HFFc6 (cell line): ENCODE measurements around the gene ACTR6. TPM values are rescaled to one million over a fixed set of nuclear protein-coding genes. Genes with fewer than 3 reads are reported as not detected.

Experiments used
- DNase-seq: peaks from one replicate; pipeline ENCODE4 v3.0.0-alpha.2; 2018
- H3K27ac Mint-ChIP-seq: 2 replicates; pipeline ENCODE4 v1.8.0; 2020; ENCODE audit warnings: mild to moderate bottlenecking, mixed read lengths
- H3K27me3 Mint-ChIP-seq: 2 replicates; pipeline ENCODE4 v1.8.0; 2021; ENCODE audit warnings: mild to moderate bottlenecking, moderate library complexity, mixed read lengths; ENCODE audit not compliant: insufficient read depth
- H3K36me3 Mint-ChIP-seq: 2 replicates; pipeline ENCODE4 v1.8.0; 2021; ENCODE audit warnings: low read depth, mixed read lengths
- H3K4me1 Mint-ChIP-seq: 2 replicates; pipeline ENCODE4 v1.8.0; 2020; ENCODE audit warnings: low read depth, mixed read lengths
- H3K4me3 Mint-ChIP-seq: 2 replicates; pipeline ENCODE4 v1.8.0; 2020; ENCODE audit warnings: mild to moderate bottlenecking, moderate library complexity, mixed read lengths
- H3K9me3 Mint-ChIP-seq: 2 replicates; pipeline ENCODE4 v1.8.0; 2020; ENCODE audit warnings: mild to moderate bottlenecking, mixed read lengths
- total RNA-seq, 6 experiments: library from RNA; stranded (reverse); fragmentation: NEBNext Ultra II Directional; extraction: Animal tissue kit (Norgen Biotek cat#: 25700); gene quantifications; 2 replicates in 1 of 6; 3 replicates in 5 of 6; pipeline ENCODE4 v1.2.3, GENCODE V29; 2021
- TF ChIP-seq, protein P1 (sequence below): fragments of 200-600 bp; sonication (generic); IDR thresholded peaks from 2 replicates; pipeline ENCODE4 v1.5.0; 2021; ENCODE audit warnings: antibody characterized with exemption, mild to moderate bottlenecking

ACTR6 gene
- total RNA-seq, 6 experiments from 2014 or later: 23.2 to 29.2 (median 24.9) TPM

DNA sequence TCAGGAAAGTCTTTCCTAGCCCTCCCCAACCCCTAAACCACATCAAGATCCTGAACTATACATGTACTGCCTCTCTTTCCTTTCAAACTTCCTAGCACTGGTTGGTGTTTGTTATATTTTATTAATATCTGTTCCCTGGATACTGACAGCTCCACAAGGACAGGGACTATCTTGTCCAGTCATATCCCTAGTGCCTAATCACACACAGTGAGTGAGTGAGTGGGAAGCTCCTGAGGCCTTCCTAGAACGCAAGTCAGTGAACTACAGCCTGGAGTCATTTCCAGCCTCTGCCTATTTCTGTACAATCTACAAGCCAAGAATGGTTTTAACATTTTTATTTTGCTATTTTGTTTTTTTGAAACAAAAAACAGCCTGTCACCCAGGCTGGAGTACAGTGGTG lies 7.5 kb upstream of the ACTR6 start:
- Mint-ChIP-seq H3K4me3 (no peak overlapping the region), H3K4me1 (no peaks in the 10 kb centered on the region), H3K27ac (no peak overlapping the region), H3K9me3 (no peaks in the 10 kb centered on the region), H3K27me3 (no peaks in the 10 kb centered on the region; the same call in 1 of the 2 replicates), H3K36me3 (peaks cover 7% of the 10 kb centered on the region; the same call in 1 of the 2 replicates)
- no peak for DNase-seq
- TF ChIP-seq, protein P1, sequence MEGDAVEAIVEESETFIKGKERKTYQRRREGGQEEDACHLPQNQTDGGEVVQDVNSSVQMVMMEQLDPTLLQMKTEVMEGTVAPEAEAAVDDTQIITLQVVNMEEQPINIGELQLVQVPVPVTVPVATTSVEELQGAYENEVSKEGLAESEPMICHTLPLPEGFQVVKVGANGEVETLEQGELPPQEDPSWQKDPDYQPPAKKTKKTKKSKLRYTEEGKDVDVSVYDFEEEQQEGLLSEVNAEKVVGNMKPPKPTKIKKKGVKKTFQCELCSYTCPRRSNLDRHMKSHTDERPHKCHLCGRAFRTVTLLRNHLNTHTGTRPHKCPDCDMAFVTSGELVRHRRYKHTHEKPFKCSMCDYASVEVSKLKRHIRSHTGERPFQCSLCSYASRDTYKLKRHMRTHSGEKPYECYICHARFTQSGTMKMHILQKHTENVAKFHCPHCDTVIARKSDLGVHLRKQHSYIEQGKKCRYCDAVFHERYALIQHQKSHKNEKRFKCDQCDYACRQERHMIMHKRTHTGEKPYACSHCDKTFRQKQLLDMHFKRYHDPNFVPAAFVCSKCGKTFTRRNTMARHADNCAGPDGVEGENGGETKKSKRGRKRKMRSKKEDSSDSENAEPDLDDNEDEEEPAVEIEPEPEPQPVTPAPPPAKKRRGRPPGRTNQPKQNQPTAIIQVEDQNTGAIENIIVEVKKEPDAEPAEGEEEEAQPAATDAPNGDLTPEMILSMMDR: no peak

DNA sequence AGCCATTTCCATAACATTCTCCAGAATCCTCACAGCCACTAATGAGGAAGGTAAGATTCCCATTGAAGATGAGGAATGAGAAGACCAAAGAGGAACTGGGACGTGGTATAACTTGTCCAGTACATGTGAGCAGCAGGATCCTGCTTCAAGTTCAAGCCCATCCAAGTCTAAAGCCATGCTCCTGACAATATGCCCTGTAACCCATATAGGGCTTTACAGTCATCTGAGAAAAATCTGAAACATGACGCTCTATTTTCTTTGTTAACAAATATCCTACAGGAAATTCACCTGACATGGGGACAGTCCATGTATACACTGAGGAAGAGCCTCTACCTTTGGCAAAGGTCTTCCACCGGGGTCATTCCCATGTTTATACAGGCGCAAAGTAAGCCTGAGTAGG lies 3.1 kb upstream of the ACTR6 start:
- Mint-ChIP-seq H3K4me3 (no peak overlapping the region), H3K4me1 (no peaks in the 10 kb centered on the region), H3K36me3 (no peaks in the 10 kb centered on the region)

DNA sequence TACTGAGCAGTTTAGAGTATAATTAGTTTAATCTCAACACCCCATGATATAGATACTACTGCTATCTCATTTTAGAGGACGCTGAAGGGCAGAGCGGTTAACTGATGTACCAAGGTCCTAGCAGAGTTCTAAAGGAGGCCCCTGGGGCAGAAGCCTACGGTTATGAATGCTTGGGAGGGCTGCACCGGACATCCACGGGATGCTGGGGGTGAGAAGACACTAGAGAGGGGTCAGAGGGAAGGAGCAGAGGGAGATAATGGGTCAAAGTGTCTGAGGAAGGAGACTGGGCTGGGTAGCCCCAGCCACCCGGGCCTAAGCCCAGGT lies 1.6 kb upstream of the ACTR6 start:
- no peaks in the 10 kb centered on the region for H3K36me3 Mint-ChIP-seq
- TF ChIP-seq, protein P1: no peak
- no peaks in the 10 kb centered on the region for H3K9me3 Mint-ChIP-seq
- no peak overlapping the region for H3K27ac Mint-ChIP-seq
- H3K4me3 Mint-ChIP-seq: peak overlapping the region; percentile 96
- DNase-seq: no peak
- no peaks in the 10 kb centered on the region for H3K4me1 Mint-ChIP-seq
- peaks cover 7% of the 10 kb centered on the region for H3K27me3 Mint-ChIP-seq

More for the DNA sequence above, 3.1 kb upstream of the ACTR6 start:
- DNase-seq: no peak
- Mint-ChIP-seq H3K27ac (no peak overlapping the region), H3K9me3 (no peaks in the 10 kb centered on the region), H3K27me3 (peaks cover 7% of the 10 kb centered on the region)
- TF ChIP-seq, protein P1: no peak

GRCh38 chr12:100199347-100200149 lies 1.1 kb upstream of the ACTR6 start:
- TF ChIP-seq, protein P1: no peak
- peak; percentile 31 for DNase-seq
- Mint-ChIP-seq H3K36me3 (no peaks in the 10 kb centered on the region), H3K9me3 (no peaks in the 10 kb centered on the region), H3K27ac (peak overlapping the region; percentile 92), H3K27me3 (peaks cover 7% of the 10 kb centered on the region), H3K4me1 (no peaks in the 10 kb centered on the region), H3K4me3 (peak overlapping the region; percentile 96)

GRCh38 chr12:100201604-100202423 lies 1.2 kb downstream of the ACTR6 start:
- TF ChIP-seq, protein P1: no peak
- Mint-ChIP-seq H3K27me3 (peaks cover 7% of the 10 kb centered on the region), H3K9me3 (no peaks in the 10 kb centered on the region), H3K4me1 (no peaks in the 10 kb centered on the region), H3K36me3 (no peaks in the 10 kb centered on the region), H3K4me3 (peak overlapping the region; percentile 96), H3K27ac (peak overlapping the region; percentile 92)
- no peak for DNase-seq
